GM12864 (cell line): ENCODE results near the gene DPYSL4.

Experiments used
- DNase-seq: peaks from one replicate; pipeline ENCODE4 v3.0.0-alpha.2; 2011; ENCODE audit warnings: low read depth
- H3K4me3 ChIP-seq: 2 replicates; pipeline ENCODE4 v1.5.1; 2011; ENCODE audit warnings: mild to moderate bottlenecking, low read depth, low read length, control low read depth
- TF ChIP-seq, protein P1 (sequence below): IDR thresholded peaks from 2 replicates; pipeline ENCODE4 v1.5.1; 2011; ENCODE audit warnings: low read depth, mild to moderate bottlenecking, moderate library complexity, low read length, control low read depth, inconsistent platforms; ENCODE audit errors: missing control alignments

The DPYSL4 gene

DNA sequence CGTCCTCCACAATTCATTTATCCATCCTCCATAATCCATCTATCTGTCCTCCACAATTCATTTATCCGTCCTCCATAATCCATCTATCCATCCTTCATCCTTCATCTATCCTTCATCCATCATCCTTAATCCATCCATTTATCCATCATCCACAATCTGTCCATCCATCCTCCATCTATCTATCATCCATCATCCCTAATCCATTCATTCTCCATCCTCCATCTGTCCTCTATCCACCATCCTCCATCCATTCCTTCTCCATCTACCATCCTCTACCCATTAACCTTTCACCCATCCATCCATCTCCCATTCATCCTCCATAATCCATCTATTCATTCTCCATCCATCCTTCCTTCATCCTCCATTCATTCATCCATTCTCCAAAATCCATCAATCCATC, 36.0 kb upstream of the DPYSL4 start:
- no peak overlapping the region for H3K4me3 ChIP-seq
- TF ChIP-seq, protein P1, sequence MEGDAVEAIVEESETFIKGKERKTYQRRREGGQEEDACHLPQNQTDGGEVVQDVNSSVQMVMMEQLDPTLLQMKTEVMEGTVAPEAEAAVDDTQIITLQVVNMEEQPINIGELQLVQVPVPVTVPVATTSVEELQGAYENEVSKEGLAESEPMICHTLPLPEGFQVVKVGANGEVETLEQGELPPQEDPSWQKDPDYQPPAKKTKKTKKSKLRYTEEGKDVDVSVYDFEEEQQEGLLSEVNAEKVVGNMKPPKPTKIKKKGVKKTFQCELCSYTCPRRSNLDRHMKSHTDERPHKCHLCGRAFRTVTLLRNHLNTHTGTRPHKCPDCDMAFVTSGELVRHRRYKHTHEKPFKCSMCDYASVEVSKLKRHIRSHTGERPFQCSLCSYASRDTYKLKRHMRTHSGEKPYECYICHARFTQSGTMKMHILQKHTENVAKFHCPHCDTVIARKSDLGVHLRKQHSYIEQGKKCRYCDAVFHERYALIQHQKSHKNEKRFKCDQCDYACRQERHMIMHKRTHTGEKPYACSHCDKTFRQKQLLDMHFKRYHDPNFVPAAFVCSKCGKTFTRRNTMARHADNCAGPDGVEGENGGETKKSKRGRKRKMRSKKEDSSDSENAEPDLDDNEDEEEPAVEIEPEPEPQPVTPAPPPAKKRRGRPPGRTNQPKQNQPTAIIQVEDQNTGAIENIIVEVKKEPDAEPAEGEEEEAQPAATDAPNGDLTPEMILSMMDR: no peak
- no peak for DNase-seq

DNA sequence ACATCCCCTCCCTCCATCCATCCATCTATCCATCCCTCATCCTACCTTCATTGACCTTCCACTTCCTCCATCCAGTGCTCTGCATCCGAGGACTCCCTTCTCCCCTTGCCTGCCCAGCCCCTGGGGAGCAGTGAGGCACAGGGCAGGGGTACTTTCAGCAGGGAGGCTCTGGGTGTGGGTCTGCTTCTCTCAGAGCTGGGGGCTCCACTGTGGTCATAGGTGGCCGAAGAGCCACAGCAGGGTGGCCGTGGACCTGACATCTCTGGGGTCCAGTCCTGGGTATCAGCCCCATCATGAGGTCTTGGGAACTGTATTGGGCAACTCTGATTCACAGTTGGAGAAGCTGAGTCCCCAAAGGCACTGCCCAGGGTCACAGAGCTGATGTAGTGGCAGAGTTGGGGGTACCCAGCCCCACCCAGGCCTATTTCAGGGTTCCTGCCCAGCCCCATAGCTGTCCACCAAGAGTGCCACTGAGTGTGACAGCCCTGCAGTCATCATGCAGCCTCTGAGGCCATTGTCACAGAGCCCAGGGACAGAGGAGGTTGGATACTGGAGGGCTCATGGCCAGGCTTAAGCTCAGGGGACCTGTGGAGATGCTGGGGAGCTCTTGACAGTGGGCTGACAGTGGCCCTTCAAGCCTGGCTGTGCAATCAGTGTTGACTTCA, 35.3 kb upstream of the DPYSL4 start:
- H3K4me3 ChIP-seq: no peak overlapping the region
- DNase-seq: no peak
- TF ChIP-seq, protein P1: no peak

DNA sequence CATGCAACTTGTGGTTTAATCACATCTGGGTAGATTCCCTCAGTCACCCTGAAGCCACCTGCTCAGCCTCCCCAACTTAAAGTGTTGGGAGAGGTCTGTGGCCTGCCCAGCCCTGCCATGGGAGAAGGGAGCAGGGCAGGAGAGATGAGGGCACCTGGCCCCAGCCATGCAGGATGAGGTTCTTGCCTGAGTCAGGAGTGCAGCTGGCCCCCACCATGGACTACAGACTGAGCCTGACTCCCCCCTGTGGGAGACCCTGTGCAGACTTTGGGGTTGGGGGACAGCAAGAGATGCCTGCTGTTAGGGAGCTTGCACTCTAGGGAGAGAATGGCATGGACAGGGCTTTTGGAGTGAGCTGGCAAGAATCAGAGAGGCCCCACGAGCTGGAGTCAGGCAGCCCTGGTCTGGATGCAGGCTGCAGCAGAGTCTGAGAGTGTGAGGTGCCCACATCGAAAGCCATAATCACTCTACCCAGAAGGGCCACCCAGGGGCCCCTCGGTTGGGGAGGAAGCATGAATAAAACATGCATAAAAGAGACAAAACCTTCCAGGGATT, 34.7 kb upstream of the DPYSL4 start:
- DNase-seq: no peak
- H3K4me3 ChIP-seq: no peak overlapping the region
- TF ChIP-seq, protein P1: no peak

DNA sequence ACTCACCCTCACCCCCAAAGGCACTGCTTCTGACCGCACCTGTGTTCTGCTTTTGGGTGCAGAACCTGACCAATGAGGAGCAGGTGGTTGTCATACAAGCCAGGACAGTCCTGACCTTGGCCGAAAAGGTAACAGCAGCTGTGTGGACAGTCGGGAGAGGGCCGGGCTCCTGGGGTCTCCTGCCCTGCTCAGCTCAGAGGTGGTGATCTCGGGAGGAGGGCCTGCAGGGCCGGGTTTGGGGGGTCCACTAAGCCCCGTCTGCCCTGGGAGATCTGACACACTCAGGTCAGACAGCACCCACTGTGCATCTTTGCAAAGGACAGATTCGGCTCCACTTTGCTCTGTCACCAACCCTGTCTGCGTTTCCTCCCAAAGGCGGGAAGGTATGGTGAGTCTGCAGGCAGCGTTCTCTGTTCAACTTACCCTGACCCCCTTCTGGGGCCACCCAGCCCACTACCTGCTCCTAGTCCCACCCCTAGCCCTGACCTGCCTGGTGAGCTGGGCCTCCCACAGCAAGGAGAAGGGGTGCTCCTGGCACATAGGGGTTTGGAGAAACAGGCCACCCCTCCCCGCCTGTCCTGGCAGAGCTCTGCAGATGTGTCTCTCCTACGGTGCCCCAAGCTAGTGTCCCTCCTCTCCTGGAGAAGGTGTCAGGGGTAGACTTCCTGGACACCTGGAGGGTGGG, 33.7 kb upstream of the DPYSL4 start:
- TF ChIP-seq, protein P1: no peak
- H3K4me3 ChIP-seq: no peak overlapping the region
- DNase-seq: no peak

DNA sequence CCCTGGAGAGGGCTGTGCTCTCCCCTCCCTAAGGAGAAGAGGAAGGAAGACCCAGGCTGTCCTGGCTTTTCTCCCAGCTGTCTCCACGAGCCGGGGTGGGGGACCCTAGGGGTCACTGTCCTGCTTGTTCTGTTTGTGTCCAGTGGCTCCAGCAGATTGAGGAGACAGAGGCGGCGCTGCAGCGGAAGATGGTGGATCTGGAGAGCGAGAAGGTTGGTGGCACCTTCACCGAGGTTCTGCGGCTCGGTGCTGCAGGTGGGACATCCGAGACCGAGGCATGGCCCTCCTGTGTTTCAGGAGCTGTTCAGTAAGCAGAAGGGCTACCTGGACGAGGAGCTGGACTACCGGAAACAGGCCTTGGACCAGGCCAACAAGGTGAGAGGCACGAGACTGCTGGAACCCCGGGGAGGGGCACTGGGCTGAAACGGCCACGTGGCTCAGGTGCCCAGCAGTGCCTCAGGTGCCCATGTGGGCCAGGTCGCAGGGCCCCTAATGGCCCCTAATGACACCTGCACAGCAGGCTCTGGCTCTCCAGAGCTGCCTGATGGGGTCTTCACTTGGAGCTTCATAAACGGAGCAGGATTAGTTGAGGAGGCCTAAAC, 33.0 kb upstream of the DPYSL4 start:
- TF ChIP-seq, protein P1: no peak

DNA sequence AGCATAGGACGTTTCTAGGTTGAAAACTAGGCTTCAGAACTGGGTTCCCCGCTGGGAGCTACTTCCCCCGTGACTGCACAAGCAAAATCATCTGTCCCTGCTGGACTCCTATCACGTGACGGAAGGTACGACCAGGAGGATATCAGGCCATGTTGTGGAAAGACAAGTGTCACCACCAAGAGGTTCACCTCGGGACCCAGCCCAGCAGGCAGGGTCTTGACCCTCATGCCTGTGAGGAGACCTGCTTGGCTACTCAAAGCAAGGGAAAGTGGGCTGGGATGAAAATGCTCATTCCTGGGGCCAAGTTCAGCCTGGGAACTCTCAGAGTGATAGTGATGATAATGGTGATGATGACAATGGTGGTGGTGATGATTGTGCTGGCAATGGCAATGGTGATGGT, 32.3 kb upstream of the DPYSL4 start:
- no peak for DNase-seq
- TF ChIP-seq, protein P1: no peak
- H3K4me3 ChIP-seq: no peak overlapping the region

More for the DNA sequence above, 33.0 kb upstream of the DPYSL4 start:
- DNase-seq: no peak
- no peak overlapping the region for H3K4me3 ChIP-seq
